Vagina (tissue), 2 donors: ENCODE results near the gene ZMYND11.

ENCODE experiments used
- CTCF ChIP-seq, 3 experiments: fragments of 450-650 bp in 2 of 3; fragments of 200-600 bp in 1 of 3; sonication (generic) in 1 of 3; IDR thresholded peaks; one replicate each; pipeline ENCODE4 v1.5.1; 2017 to 2019; ENCODE audit warnings: antibody characterized with exemption in 3 of 3, mild to moderate bottlenecking in 2 of 3, moderate library complexity in 2 of 3
- POLR2A ChIP-seq, 2 donors: fragments of 450-650 bp; IDR thresholded peaks; one replicate each; pipeline ENCODE4 v1.6.1; 2017; ENCODE audit warnings: antibody characterized with exemption in 2 of 2, mild to moderate bottlenecking in 2 of 2, moderate library complexity in 2 of 2
- POLR2AphosphoS5 ChIP-seq, 2 donors: sonication (generic); formaldehyde crosslinking; IDR thresholded peaks; one replicate each; pipeline ENCODE4 v1.9.0; 2017; ENCODE audit warnings: antibody characterized with exemption in 2 of 2, mild to moderate bottlenecking in 2 of 2, low read depth in 1 of 2; ENCODE audit not compliant: insufficient read depth in 1 of 2

- TF ChIP-seq CTCF (IDR thresholded peaks at IDR 0.05) (no peak), POLR2A (IDR thresholded peaks at IDR 0.05) (no peak), POLR2AphosphoS5 (IDR thresholded peaks at IDR 0.05; ENCODE audit: insufficient read depth in 1 of 2, low read depth in 1 of 2) (no peak)
These were observed 43.1 kb upstream of the ZMYND11 start for GRCh38 chr10:92153-92552.
